Neural progenitor cell (in vitro differentiated cells): ENCODE data around the gene FLAD1.

ENCODE experiments used
- EZH2 ChIP-seq: fragments of 200-600 bp; sonication (generic); IDR thresholded peaks from 2 replicates; pipeline ENCODE4 v1.6.1; 2017; ENCODE audit warnings: antibody characterized with exemption, mild to moderate bottlenecking, moderate library complexity
- TF ChIP-seq, protein P1 (sequence below): fragments of 200-600 bp; sonication (generic); IDR thresholded peaks from 2 replicates; pipeline ENCODE4 v1.5.1; 2017; ENCODE audit warnings: antibody characterized with exemption, mild to moderate bottlenecking

DNA sequence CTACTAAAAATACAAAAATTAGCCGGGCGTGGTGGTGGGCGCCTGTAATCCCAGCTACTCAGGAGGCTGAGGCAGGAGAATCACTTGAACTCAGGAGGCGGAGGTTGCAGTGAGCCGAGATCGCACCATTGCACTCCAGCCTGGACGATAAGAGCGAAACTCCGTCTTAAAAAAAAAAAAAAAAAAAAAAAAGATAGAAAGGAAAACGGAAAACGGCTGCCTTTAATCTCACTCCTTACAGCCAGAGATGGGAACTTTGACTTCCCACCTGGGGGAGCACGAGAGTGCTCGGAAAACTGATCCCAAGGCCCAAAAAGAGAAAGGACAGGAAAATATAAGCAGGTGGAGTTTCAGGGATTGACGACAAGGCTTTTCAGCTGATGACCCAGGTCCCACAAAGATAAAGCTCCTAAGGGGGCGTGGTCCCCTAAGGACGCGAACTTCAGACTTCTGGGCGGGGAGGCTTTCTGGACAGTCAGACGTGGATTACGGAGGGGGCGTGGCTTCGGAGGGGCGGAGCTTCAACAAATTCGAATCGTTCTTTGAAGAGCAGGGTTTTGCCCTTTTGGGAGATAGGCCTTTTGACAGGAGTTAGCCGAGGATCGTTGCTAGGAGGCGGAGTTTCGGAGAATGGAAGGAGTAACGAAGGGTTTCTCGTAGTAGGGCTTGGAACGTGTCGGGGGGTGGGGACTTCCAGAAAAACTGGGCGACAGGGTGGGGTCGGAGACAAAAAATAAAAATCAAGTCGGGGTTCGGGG is 9.6 kb upstream of the FLAD1 start:
- TF ChIP-seq, protein P1, sequence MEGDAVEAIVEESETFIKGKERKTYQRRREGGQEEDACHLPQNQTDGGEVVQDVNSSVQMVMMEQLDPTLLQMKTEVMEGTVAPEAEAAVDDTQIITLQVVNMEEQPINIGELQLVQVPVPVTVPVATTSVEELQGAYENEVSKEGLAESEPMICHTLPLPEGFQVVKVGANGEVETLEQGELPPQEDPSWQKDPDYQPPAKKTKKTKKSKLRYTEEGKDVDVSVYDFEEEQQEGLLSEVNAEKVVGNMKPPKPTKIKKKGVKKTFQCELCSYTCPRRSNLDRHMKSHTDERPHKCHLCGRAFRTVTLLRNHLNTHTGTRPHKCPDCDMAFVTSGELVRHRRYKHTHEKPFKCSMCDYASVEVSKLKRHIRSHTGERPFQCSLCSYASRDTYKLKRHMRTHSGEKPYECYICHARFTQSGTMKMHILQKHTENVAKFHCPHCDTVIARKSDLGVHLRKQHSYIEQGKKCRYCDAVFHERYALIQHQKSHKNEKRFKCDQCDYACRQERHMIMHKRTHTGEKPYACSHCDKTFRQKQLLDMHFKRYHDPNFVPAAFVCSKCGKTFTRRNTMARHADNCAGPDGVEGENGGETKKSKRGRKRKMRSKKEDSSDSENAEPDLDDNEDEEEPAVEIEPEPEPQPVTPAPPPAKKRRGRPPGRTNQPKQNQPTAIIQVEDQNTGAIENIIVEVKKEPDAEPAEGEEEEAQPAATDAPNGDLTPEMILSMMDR: peak; percentile 14
- no peak for TF ChIP-seq EZH2
